ENCODE measurements around the gene EMC10. TPM values are rescaled to one million over a fixed set of nuclear protein-coding genes. Genes with fewer than 3 reads are reported as not detected.
"Not testable (repeated sequence)": the region's sequence is repeated elsewhere in the genome, so short reads cannot be mapped to it uniquely, and the experiment has no call there.

EMC10 gene
- total RNA-seq, 4 donors from 2014 or later: 139 to 250 (median 214) TPM

GRCh38 chr19:50468818-50469217 is 7.5 kb upstream of the EMC10 start:
- DNase-seq: no peak
- Histone ChIP-seq H3K4me3 (replicated peaks in 1 of 3) (no peak overlapping the region), H3K27me3 (no peaks in the 10 kb centered on the region), H3K36me3 (no peaks in the 10 kb centered on the region), H3K4me1 (peaks cover 7 to 16% of the 10 kb centered on the region in 2 donors), H3K9me3 (no peaks in the 10 kb centered on the region), H3K27ac (no peak overlapping the region)
- WGBS, 2 donors: 88 to 92% methylated on average over 6 of the region's 6 CpGs
- TF ChIP-seq POLR2A (IDR thresholded peaks at IDR 0.05): no peak
- TF ChIP-seq CTCF (IDR thresholded peaks at IDR 0.05): no peak
- intact Hi-C loops (cut with DNase I): no loop called here

DNA sequence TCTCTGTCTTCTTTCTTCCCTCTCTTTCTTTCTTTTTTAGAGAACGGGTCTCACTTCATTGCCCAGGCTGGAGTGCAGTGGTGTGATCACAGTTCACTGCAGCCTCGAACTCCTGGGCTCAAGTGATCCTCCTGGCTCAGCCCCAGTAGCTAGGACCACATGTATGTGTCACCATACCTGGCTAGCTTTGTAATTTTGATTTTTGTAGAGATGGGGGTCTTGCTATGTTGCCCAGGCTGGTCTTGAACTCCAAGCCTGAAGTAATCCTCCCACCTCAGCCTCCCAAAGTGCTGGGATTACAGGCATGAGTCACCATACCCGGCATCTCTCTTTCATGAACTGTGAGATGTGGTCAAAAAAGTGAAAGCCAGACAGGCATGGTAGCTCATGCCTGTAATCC is 3.0 kb upstream of the EMC10 start:
- H3K27ac ChIP-seq; H3K36me3 ChIP-seq; DNase-seq; H3K27me3 ChIP-seq; intact Hi-C loops (cut with DNase I); H3K4me3 ChIP-seq (replicated peaks in 1 of 3); H3K9me3 ChIP-seq: not testable (repeated sequence)
- 49 to 51% methylated on average over 2 to 3 of the region's 3 CpGs for whole genome bisulfite sequencing, 2 donors
- peaks cover 10 to 15% of the 10 kb centered on the region in 2 donors for H3K4me1 ChIP-seq

GRCh38 chr19:50475101-50475568 is 1.2 kb upstream of the EMC10 start:
- H3K36me3 ChIP-seq: peaks cover 14 to 23% of the 10 kb centered on the region in 2 donors
- DNase-seq: no peak
- TF ChIP-seq POLR2A (IDR thresholded peaks at IDR 0.05) (no peak), CTCF (IDR thresholded peaks at IDR 0.05) (no peak)
- H3K4me3 ChIP-seq (replicated peaks in 1 of 3): no peak overlapping the region
- intact Hi-C loops (cut with DNase I): loop anchor here (5.0 kb wide), 1 partner anchor 37 kb away; the partner anchor contains the start of genes ASPDH and JOSD2
- H3K4me1 ChIP-seq: peaks cover 10 to 17% of the 10 kb centered on the region in 2 donors
- H3K27ac ChIP-seq: no peak overlapping the region
- no peaks in the 10 kb centered on the region for H3K9me3 ChIP-seq
- 80 to 88% methylated on average over 10 to 12 of the region's 12 CpGs for WGBS, 2 donors
- no peaks in the 10 kb centered on the region for H3K27me3 ChIP-seq

DNA sequence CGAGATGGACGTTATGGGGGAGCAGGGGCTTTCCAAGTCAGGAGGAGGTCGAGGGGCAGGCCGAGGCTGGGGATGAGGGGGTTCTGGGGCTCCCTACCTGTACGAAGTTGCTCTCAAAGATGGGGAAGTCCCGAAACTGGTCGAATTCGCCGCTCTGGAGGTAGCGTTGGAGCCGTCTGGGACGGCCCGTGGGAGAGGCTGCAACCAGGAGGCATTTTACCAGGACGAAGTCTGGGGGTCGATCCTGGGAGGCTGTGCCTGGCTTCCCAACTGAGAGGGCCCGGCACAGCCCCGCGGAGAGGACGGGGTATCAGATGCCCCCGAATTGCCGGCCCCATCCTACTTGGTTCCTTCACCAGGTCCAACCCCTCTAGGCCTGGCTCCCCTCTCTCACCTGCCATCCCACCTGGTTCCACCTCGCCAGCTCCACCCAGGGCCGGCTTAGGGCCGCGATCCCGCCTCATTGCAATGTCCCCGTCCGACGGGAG is 527 bp upstream of the EMC10 start:
- TF ChIP-seq POLR2A (IDR thresholded peaks at IDR 0.05): no peak
- no peak for TF ChIP-seq CTCF (IDR thresholded peaks at IDR 0.05)
- DNase-seq: no peak
- peak overlapping the region in 2 of 3 donors; percentile 44 to 75 for H3K27ac ChIP-seq
- H3K27me3 ChIP-seq: no peaks in the 10 kb centered on the region
- peak overlapping the region in 1 of 3 donors; percentile 81 for H3K4me3 ChIP-seq (replicated peaks in 1 of 3)
- H3K9me3 ChIP-seq: no peaks in the 10 kb centered on the region
- H3K36me3 ChIP-seq: peaks cover 21 to 30% of the 10 kb centered on the region in 2 donors
- peaks cover 10 to 17% of the 10 kb centered on the region in 2 donors for H3K4me1 ChIP-seq
- intact Hi-C loops (cut with DNase I): loop anchor here (5.0 kb wide), 1 partner anchor 37 kb away; the partner anchor contains the start of genes ASPDH and JOSD2
- 71 to 86% methylated on average over 24 to 26 of the region's 29 CpGs for WGBS, 2 donors

DNA sequence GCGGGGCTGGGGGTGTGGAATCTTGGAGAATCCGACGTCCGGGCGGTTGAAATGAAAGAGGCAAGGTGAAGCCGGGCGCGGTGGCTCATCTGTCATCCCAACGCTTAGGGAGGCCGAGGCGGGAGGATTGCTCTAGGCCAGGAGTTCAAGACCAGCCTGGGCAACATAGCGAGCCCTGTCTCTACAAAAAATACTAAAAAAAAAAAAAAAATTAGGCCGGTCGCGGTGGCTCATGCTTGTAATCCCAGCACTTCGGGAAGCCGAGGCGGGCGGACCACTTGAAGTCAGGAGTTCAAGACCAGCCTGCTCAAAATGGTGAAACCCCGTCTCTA is 566 bp downstream of the EMC10 start:
- H3K4me1 ChIP-seq: peaks cover 10 to 17% of the 10 kb centered on the region in 2 donors
- H3K27ac ChIP-seq: peak overlapping the region in 1 of 3 donors; percentile 75
- H3K4me3 ChIP-seq (replicated peaks in 1 of 3): peak overlapping the region; percentile 60 to 92 (median 81)
- WGBS, 2 donors: 19 to 26% methylated on average over 20 of the region's 20 CpGs
- intact Hi-C loops (cut with DNase I): loop anchor here (5.0 kb wide), 1 partner anchor 35 kb away; the partner anchor contains the start of genes ASPDH and JOSD2
- no peaks in the 10 kb centered on the region for H3K9me3 ChIP-seq
- peaks cover 30 to 38% of the 10 kb centered on the region in 2 donors for H3K36me3 ChIP-seq
- TF ChIP-seq POLR2A (IDR thresholded peaks at IDR 0.05) (no peak), CTCF (IDR thresholded peaks at IDR 0.05) (no peak)
- H3K27me3 ChIP-seq: no peaks in the 10 kb centered on the region
- DNase-seq: no peak

Measured in thyroid gland (tissue), 4 donors.